ENCODE measurements around the gene NIPAL3.

GRCh38 chr1:24493785-24494184, 78.2 kb downstream of the NIPAL3 start:
- TF ChIP-seq JUN (CRISPR knock-in tag; IDR thresholded peaks at IDR 0.05) (no peak), CTCF (IDR thresholded peaks at IDR 0.05) (no peak), CBFB (CRISPR knock-in tag; IDR thresholded peaks at IDR 0.05; ENCODE audit: low read depth) (no peak), TCF7 (CRISPR knock-in tag; IDR thresholded peaks at IDR 0.05; ENCODE audit: low read depth) (no peak)
- TF ChIP-seq, protein P1, sequence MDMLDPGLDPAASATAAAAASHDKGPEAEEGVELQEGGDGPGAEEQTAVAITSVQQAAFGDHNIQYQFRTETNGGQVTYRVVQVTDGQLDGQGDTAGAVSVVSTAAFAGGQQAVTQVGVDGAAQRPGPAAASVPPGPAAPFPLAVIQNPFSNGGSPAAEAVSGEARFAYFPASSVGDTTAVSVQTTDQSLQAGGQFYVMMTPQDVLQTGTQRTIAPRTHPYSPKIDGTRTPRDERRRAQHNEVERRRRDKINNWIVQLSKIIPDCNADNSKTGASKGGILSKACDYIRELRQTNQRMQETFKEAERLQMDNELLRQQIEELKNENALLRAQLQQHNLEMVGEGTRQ (CRISPR knock-in tag; IDR thresholded peaks at IDR 0.05) = no peak
